Large intestine (tissue), 3 donors: ENCODE results near the gene PTPRF. TPM values are rescaled to one million over a fixed set of nuclear protein-coding genes. Genes with fewer than 3 reads are reported as not detected.
"Not testable (repeated sequence)": the region's sequence is repeated elsewhere in the genome, so short reads cannot be mapped to it uniquely, and the experiment has no call there.

Experiments used
- DNase-seq, 2 donors: peaks; one replicate each; pipeline versions ENCODE4 v3.0.0 to v3.0.0-alpha.2; 2013
- H3K27ac ChIP-seq: one replicate; pipeline ENCODE4 v1.5.1; 2013; ENCODE audit warnings: low read length
- H3K27me3 ChIP-seq: 2 replicates; pipeline ENCODE4 v1.6.1; 2013; ENCODE audit warnings: low read length; ENCODE audit not compliant: control insufficient read depth, insufficient read depth
- H3K36me3 ChIP-seq: 2 replicates; pipeline ENCODE4 v1.6.1; 2013; ENCODE audit warnings: low read length; ENCODE audit not compliant: control insufficient read depth, insufficient read depth
- H3K4me1 ChIP-seq: one replicate; pipeline ENCODE4 v1.6.1; 2013; ENCODE audit warnings: low read length; ENCODE audit not compliant: control insufficient read depth, insufficient read depth
- H3K4me3 ChIP-seq: one replicate; pipeline ENCODE4 v1.5.1; 2013; ENCODE audit warnings: low read length
- H3K9me3 ChIP-seq: one replicate; pipeline ENCODE4 v1.6.1; 2013; ENCODE audit warnings: mild to moderate bottlenecking, low read depth, low read length, moderate library complexity; ENCODE audit not compliant: control insufficient read depth
- WGBS: methylation state at CpG from one replicate; pipeline ENCODE4 v1.1.5; 2013; ENCODE audit warnings: low lambda C conversion rate; ENCODE audit not compliant: insufficient coverage; 5-methylcytosine and 5-hydroxymethylcytosine counted together
- polyA plus RNA-seq: library from polyadenylated mRNA; unstranded; fragments of 120-200 nt; gene quantifications from one replicate; pipeline ENCODE4 v1.2.1, GENCODE V29; 2013

PTPRF gene
- polyA plus RNA-seq, 1 donor: 257 TPM

DNA sequence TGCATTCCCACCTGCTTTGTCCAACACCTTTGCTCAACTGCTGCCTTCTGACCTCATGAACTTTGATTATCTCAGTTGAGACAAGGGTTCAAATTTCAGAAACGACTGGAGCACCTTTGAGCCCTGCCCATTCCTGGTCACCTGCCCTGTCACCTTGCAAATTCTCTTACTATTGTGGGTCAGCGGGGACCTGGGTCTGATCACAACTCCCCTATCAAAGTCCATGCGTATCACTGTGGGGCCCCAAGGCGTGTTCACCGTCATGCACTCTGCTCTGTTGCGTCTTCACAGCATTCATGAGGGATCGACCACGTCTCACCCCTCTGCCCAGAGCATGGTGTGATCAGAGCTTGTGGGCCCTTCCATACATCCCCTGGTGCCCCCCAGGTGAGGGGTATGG lies 12.9 kb downstream of the PTPRF start:
- H3K4me1 ChIP-seq: peaks cover 90% of the 10 kb centered on the region

DNA sequence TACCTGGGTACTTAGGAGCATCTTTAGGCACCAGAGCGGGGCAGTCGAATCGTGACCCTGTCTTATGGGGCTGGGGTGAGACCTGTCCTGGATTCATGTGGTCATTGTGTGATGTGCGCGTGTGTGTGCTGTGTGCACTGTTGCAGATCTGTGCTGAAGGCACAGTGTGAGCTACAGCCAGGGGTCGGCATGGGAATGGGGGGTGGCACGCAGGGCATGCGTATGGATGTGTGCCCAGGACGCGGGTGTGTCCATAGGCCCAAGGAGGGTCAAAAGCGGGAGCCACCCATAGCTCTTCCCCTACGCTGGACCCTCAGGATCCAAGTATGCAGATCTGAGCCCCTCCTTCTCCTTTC lies 14.6 kb downstream of the PTPRF start:
- Histone ChIP-seq H3K27ac (peak overlapping the region; percentile 94), H3K27me3 (no peaks in the 10 kb centered on the region), H3K4me1 (peaks cover 97% of the 10 kb centered on the region), H3K36me3 (peaks cover 42% of the 10 kb centered on the region), H3K4me3 (no peak overlapping the region), H3K9me3 (no peaks in the 10 kb centered on the region)
- no peak for DNase-seq
- no CpG with 5 or more reads among the region's 12 CpGs for WGBS

More for the DNA sequence above, 12.9 kb downstream of the PTPRF start:
- no peaks in the 10 kb centered on the region for H3K27me3 ChIP-seq
- no CpG with 5 or more reads among the region's 8 CpGs for WGBS
- H3K27ac ChIP-seq: peak overlapping the region; percentile 94
- no peaks in the 10 kb centered on the region for H3K9me3 ChIP-seq
- H3K36me3 ChIP-seq: peaks cover 56% of the 10 kb centered on the region
- H3K4me3 ChIP-seq: no peak overlapping the region
- peak; percentile 90 to 96 for DNase-seq

DNA sequence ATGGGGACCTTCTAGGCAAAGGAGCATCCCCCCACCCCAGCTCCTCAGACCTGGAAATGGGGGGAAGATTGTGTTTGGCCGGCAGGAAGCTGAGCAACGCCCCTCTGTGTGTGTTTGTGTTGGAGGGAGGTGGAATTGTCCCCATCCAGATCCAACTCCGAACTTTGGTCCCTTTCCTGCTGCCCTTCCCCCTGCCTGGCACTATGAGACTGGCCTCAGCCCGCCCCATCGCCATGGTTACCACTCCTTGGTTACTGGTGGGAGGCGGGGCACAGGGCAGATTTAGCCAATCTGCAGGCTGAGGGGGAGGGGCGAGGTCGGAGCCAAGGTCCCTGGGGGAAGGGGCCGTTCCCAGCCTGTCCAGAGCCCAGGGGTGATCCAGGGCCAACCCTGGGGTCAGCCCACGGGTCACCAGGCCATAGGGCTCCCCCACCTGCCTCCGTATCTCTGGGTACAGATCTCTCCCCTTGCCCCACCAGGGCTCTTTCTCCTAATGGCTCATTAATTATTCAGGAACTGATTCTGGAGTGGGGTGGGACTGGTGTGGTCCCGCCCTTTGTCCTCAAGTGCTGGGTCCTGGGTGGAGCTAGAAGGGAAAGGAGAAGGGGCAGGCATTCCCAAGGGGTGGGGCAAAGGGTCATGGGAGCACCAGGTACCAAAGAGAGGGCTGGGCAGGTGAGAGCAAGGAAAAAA lies 15.2 kb downstream of the PTPRF start:
- no peaks in the 10 kb centered on the region for H3K9me3 ChIP-seq
- WGBS: no CpG with 5 or more reads among the region's 12 CpGs

DNA sequence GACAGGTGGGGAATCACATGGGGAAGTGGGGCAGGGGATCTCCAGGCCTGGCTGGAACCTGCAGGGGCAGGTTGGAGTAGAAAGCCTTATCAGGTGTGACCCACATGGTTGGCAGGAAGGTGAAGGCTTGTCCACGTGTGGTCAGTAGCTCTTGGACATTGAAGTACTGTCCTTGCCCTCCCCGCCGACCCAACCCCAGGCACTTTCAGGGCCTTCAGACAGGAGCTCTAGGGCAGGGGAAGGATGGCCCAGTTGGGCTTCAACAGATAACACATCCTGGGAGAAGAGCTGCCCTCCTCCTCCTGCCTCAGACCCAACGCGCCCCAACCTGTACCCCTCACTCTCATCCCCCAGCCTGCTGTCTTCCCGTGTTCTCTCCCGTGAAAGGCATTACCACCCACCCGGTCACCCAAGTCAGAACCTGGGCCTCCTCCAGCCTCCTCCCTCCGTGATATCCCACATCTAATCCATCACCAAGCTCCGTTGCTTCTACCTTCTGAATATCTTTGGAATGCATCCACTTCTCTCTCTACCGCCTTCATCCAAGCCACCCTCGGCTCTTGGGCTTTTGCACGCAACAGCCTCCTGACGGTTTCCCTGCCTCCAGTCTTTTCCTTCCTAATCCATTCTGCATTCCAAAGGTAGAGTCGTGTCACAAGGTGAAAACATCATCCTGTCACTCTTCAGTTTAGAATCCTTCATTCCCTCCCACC lies 15.9 kb downstream of the PTPRF start:
- 67% methylated on average over 1 of the region's 15 CpGs for WGBS
- Histone ChIP-seq H3K4me3 (no peak overlapping the region), H3K27me3 (no peaks in the 10 kb centered on the region), H3K36me3 (peaks cover 32% of the 10 kb centered on the region), H3K4me1 (peaks cover 97% of the 10 kb centered on the region), H3K27ac (peak overlapping the region; percentile 94), H3K9me3 (no peaks in the 10 kb centered on the region)
- DNase-seq: no peak

More for the DNA sequence above, 15.2 kb downstream of the PTPRF start:
- peak; percentile 97 to 99 for DNase-seq
- Histone ChIP-seq H3K4me3 (no peak overlapping the region), H3K36me3 (peaks cover 37% of the 10 kb centered on the region), H3K4me1 (peaks cover 97% of the 10 kb centered on the region), H3K27me3 (no peaks in the 10 kb centered on the region), H3K27ac (peak overlapping the region; percentile 94)

DNA sequence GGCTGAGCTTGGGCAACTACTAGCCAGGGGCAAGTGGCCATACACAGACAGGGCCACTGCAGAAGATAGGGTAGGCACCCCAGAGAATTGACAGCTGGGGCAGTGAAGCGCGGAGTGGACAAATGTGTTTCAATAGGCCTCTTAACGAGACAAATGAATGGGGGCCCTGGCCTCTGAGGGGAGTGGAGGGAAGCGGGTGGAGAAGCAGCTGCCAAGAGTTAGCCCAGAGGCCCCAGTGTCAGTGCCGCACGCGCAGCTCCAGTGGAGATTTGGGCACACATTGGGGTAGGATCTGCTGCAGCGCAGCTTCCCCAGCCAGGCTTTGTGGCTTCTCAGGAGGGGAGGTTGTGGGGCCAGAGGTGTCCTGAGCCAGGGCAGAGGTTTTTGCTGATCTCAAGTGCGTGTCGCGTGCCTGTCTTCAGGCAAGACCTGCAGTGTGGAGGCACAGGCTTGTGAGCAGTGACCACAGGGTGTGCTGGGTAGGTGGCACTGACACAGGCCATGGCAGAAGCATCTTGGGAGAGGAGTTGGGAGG lies 16.9 kb downstream of the PTPRF start:
- H3K9me3 ChIP-seq: no peaks in the 10 kb centered on the region
- no peaks in the 10 kb centered on the region for H3K27me3 ChIP-seq
- H3K36me3 ChIP-seq: peaks cover 34% of the 10 kb centered on the region
- H3K27ac ChIP-seq: peak overlapping the region; percentile 91
- DNase-seq: no peak
- WGBS: no CpG with 5 or more reads among the region's 11 CpGs
- H3K4me1 ChIP-seq: peaks cover 96% of the 10 kb centered on the region
- no peak overlapping the region for H3K4me3 ChIP-seq

DNA sequence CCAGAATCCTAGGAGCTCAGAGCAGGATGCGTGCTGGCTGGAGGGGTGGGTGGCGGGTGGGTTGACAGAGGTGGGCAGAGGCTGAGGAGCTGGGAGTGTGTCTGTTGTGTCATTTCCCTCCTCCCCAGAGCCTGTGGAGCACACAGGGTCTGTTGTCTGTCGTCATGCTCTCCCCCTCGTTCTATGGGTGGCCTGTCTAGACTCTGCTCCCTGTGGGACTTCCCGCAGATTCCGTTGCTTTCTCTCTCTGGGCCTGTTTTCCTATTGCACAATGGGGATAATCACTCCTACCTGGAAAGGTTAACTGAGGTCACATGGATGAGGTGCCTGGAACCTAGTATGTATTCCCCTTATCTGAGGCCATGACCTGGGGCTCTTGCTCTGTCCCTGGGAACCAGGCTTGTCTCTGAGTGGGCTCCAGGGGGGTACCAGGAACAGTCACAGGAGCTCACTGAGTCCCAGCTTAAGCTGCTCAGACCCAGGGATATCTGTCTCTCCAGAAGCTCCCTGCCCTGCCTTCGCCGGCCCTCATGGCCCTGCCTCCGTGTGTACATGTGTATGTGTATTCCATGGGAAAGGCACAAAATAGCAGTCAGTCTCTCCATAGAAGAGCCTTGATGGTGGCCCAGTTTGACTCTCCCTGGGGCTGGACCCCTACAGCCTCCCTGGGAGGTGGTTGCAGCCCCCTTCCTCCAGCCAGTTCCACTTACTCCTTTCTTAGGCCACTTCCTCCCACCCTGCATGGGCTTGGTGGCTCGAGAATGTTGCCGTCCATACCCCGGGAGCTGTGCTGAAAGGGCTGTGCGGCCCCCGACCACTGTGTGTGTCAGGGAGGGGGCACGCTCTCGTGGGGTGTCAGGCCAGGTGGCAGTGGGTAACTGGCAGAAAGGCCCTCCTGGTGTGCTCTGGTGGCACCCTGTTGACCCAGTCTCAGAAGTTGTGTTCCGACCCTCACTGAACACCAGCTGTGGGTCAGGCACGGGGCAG lies 17.9 kb downstream of the PTPRF start:
- DNase-seq: peak; percentile 93 to 96
- Histone ChIP-seq H3K9me3 (no peaks in the 10 kb centered on the region), H3K27me3 (no peaks in the 10 kb centered on the region), H3K4me1 (peaks cover 94% of the 10 kb centered on the region), H3K4me3 (no peak overlapping the region), H3K36me3 (peaks cover 37% of the 10 kb centered on the region), H3K27ac (peak overlapping the region; percentile 91)
- no CpG with 5 or more reads among the region's 18 CpGs for WGBS

DNA sequence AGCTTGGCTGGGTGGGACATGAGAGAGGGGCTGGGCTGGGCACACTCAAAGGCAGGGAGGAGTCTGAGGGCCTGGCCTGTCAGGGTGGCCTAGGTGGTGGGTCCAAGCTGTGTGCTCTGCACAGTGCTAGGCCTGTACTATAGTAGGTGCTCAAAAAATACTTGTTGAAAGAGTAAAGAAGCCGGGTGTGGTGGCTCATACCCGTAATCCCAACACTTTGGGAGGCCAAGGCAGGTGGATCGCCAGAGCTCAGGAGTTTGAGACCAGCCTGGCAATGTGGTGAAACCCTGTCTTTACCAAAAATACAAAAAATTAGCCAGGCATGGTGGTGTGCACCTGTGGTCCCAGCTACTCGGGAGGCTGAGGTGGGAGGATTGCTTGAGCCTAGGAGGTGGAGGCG lies 18.7 kb downstream of the PTPRF start:
- peaks cover 45% of the 10 kb centered on the region for H3K36me3 ChIP-seq
- no CpG with 5 or more reads among the region's 5 CpGs for WGBS
- DNase-seq, H3K27me3 ChIP-seq, H3K4me3 ChIP-seq, H3K9me3 ChIP-seq: not testable (repeated sequence)
- peaks cover 86% of the 10 kb centered on the region for H3K4me1 ChIP-seq
- H3K27ac ChIP-seq: peak overlapping the region; percentile 91

DNA sequence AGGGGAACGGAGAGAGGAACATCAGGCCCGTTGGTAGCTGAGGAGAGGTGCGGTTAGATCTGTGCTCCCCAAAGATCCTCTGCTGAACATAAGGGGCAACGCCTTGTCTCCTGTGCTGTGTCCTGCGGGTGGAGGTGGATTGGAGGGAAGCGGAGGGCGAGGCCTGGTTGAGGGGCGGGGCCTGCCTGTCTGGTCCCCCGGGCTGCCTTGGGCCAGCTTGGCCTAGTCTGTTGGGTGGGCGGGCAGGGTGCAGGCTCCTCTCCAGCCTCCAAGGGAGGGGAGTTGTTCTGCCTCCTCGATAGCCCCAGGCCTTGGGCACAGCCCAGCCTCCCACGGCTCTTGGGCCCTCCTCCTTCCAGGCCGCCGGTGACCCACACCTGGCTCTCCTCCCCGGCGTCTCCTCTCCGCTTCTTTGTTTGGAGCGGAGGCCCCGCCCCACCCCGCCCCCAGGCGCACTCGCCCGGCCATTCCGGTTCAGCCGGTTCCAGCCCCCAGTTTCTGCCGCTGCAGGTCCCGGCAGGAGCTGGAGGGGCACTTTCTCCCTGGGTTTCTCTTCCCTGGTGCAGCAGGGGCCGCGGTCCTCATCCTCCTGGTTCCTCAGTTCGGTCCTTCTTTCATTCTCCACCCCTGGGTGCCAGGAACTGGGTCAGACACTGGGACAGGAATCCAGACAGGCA lies 19.4 kb downstream of the PTPRF start:
- WGBS: no CpG with 5 or more reads among the region's 30 CpGs
- peak overlapping the region; percentile 7 for H3K4me3 ChIP-seq
- DNase-seq: peak; percentile 80 to 95
- H3K9me3 ChIP-seq: no peaks in the 10 kb centered on the region
- H3K4me1 ChIP-seq: peaks cover 79% of the 10 kb centered on the region
- peaks cover 47% of the 10 kb centered on the region for H3K36me3 ChIP-seq
- H3K27me3 ChIP-seq: no peaks in the 10 kb centered on the region
- peak overlapping the region; percentile 91 for H3K27ac ChIP-seq

DNA sequence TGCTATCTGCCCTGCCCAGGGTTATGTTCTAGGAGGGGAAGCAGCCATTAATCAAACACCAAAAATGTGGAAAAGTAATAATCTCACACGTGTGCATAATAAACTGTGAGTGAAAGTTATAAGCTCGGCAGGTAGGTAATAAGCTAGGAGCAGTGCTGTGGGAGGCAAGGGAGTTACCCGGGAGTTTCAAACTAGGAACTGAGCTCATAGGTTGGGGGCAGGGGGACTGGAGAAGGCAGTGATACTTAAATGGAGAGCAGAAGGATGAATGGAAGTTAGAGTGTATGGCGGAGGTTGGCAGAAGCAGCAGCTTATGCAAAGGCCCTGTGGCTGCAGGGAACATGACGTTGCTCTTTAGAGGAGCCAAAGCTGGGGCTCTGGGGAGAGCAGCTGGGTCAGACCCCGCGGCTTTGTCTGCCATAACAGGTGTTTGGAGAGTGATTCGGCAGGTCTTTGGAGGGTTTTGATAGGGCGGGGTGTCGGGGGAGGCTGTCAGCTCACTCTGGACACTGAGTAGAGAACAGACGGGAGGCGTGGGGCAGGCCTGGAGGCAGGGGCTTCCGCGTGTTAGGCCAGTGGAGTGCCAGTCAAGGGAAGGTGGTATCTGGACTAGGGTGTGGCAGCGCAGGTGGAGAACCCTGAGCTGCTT lies 20.0 kb downstream of the PTPRF start:
- WGBS: 20% methylated on average over 3 of the region's 15 CpGs
- no peak for DNase-seq
- peaks cover 74% of the 10 kb centered on the region for H3K4me1 ChIP-seq
- no peaks in the 10 kb centered on the region for H3K27me3 ChIP-seq
- peaks cover 48% of the 10 kb centered on the region for H3K36me3 ChIP-seq
- no peaks in the 10 kb centered on the region for H3K9me3 ChIP-seq
- H3K4me3 ChIP-seq: peak overlapping the region; percentile 7
- peak overlapping the region; percentile 91 for H3K27ac ChIP-seq
